ENCODE results near the gene DNAI7. TPM values are rescaled to one million over a fixed set of nuclear protein-coding genes. Genes with fewer than 3 reads are reported as not detected.

The DNAI7 gene
- total RNA-seq, 2 experiments from 2014 or later: 0.36 TPM; not detected in 1

DNA sequence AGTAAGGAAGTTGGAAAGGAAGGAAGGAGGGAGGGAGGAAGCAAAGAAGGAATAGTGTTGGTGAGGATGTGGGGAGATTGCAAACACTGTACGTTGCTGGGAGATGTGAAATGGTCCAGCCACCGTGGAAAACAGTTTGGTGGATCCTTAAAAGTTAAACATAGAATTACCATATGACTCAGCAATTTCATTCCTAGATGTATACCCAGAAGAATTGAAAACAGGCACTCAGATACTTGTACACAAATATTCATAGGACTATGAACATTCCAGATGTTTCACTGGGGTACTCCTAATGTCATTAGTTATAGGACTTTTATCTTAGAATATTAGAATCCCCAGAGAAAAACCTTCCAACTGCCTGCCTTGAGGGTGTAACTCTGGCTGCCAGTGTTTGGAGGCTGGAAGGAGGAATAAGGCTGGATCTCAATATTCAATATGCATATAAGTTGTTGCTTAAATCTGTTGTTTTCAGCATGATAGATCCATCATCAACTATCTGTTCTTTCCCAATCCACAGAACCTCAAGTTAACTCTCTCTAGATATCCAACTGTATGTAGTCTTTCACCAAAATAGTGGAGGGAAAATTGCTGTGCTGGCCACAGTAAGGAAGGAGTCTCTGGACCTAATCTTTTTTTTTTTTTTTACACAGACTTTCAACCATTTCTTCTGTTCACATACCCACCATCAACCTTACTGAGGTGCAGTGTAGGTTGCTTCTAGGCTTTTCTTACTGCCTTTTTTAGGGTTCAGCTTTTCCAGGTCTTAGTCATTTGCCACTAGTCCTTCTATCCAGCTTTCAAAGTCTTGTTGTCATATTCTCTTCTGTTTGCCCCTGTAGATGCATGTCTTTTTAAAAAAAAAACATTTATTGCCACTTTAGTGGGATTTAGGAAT, 94.5 kb downstream of the DNAI7 start:
- intact Hi-C loops (cut with DNase I, micrococcal nuclease): loop anchor here in 1 of 2 experiments (2.0 kb wide), 1 partner anchor 14 kb away; no protein-coding TSS in a partner anchor
- Mint-ChIP-seq H3K27me3 (no peaks in the 10 kb centered on the region), H3K27ac (peak overlapping the region; percentile 7), H3K4me3 (no peak overlapping the region), H3K4me1 (ENCODE audit: low read depth) (no peaks in the 10 kb centered on the region), H3K36me3 (ENCODE audit: low read depth) (peaks cover 64% of the 10 kb centered on the region), H3K9me3 (no peaks in the 10 kb centered on the region)
- ChIA-PET CTCF (no interaction called here), POLR2A (no interaction called here)
- H3K9me3 ChIP-seq (ENCODE audit: control insufficient read depth in 1 of 2, insufficient read depth in 1 of 2, low read length in 2 of 2): no peaks in the 10 kb centered on the region
- peaks cover 70% of the 10 kb centered on the region for H3K36me3 ChIP-seq (ENCODE audit: insufficient read depth, low read length)
- H3K27ac ChIP-seq (ENCODE audit: low read depth in 1 of 2, low read length in 2 of 2): no peak overlapping the region
- H3K27me3 ChIP-seq (ENCODE audit: control insufficient read depth in 1 of 2, insufficient read depth in 2 of 2, low read length in 2 of 2): no peaks in the 10 kb centered on the region
- H3K4me3 ChIP-seq (ENCODE audit: low read length): no peak overlapping the region
- TF ChIP-seq, protein P1, sequence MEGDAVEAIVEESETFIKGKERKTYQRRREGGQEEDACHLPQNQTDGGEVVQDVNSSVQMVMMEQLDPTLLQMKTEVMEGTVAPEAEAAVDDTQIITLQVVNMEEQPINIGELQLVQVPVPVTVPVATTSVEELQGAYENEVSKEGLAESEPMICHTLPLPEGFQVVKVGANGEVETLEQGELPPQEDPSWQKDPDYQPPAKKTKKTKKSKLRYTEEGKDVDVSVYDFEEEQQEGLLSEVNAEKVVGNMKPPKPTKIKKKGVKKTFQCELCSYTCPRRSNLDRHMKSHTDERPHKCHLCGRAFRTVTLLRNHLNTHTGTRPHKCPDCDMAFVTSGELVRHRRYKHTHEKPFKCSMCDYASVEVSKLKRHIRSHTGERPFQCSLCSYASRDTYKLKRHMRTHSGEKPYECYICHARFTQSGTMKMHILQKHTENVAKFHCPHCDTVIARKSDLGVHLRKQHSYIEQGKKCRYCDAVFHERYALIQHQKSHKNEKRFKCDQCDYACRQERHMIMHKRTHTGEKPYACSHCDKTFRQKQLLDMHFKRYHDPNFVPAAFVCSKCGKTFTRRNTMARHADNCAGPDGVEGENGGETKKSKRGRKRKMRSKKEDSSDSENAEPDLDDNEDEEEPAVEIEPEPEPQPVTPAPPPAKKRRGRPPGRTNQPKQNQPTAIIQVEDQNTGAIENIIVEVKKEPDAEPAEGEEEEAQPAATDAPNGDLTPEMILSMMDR (IDR thresholded peaks at IDR 0.05): no peak
- ATAC-seq (ENCODE audit: poor library complexity): no peak
- no peak for DNase-seq
- no peaks in the 10 kb centered on the region for H3K4me1 ChIP-seq (ENCODE audit: insufficient read depth, low read length)

DNA sequence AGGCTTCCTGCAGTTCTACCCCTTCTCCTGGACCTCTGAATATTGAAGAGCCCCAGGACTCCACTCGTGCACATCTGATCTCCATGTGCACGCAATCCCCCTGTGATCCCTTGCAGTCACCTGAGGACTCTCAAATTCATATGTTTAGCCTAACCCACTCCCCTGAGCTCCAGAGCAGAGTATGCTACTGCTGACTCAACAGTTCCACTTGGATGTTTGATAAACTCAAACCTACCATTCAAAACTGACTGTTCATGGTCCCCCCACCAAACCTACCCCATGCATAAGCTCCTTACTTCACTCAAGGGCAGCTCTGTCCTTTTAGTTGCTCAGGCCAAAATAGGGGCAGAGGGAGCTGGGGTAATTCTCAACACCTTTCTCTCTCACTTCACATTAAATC, 96.0 kb downstream of the DNAI7 start:
- intact Hi-C loops (cut with DNase I, micrococcal nuclease): no loop called here

DNA sequence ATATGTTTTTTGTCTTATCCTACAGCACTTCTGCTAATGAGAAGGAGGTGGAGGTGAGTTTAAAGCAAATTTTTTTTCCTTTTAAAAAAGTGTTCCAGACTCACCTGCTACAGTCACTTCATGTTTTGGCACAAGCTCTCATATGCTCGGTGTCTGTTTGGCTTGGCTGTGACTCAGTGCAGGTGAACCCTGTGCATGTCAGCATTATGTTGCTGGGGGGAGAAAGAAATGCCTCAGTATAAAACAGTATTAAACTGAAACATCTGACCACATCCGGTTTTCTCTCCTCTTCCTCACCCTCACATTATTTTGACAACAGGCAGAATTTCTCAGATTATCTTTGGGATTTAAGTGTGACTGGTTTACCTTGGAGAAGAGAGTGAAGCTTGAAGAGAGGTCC, 105.2 kb downstream of the DNAI7 start:
- peaks cover 61% of the 10 kb centered on the region for H3K36me3 ChIP-seq (ENCODE audit: insufficient read depth, low read length)
- POLR2A ChIA-PET: interaction anchor here (3.6 kb wide), 1 partner anchor 38 kb away, joined by 16 read pairs; a partner anchor contains a TSS
- peak in 2 of 14 experiments; percentile 9 to 22 for DNase-seq
- Mint-ChIP-seq H3K36me3 (ENCODE audit: low read depth) (peaks cover 93% of the 10 kb centered on the region), H3K9me3 (peaks cover 2% of the 10 kb centered on the region), H3K27me3 (no peaks in the 10 kb centered on the region), H3K27ac (peak overlapping the region; percentile 63), H3K4me3 (no peak overlapping the region), H3K4me1 (ENCODE audit: low read depth) (peaks cover 22% of the 10 kb centered on the region)
- TF ChIP-seq, protein P1 (IDR thresholded peaks at IDR 0.05): no peak
- H3K27ac ChIP-seq (ENCODE audit: low read depth in 1 of 2, low read length in 2 of 2): no peak overlapping the region
- no peaks in the 10 kb centered on the region for H3K4me1 ChIP-seq (ENCODE audit: insufficient read depth, low read length)
- ATAC-seq (ENCODE audit: poor library complexity): no peak
- H3K9me3 ChIP-seq (ENCODE audit: control insufficient read depth in 1 of 2, insufficient read depth in 1 of 2, low read length in 2 of 2): peaks cover 0 to 8% of the 10 kb centered on the region in 2 experiments
- CTCF ChIA-PET: interaction anchor here (0.8 kb wide), 1 partner anchor 1925 kb away, joined by 4 read pairs; no protein-coding TSS in a partner anchor
- H3K27me3 ChIP-seq (ENCODE audit: control insufficient read depth in 1 of 2, insufficient read depth in 2 of 2, low read length in 2 of 2): no peaks in the 10 kb centered on the region
- intact Hi-C loops (cut with DNase I, micrococcal nuclease): loop anchor here (5.0 kb wide), 2 partner anchors 37 to 47 kb away; a partner anchor contains a TSS
- H3K4me3 ChIP-seq (ENCODE audit: low read length): no peak overlapping the region

More for the DNA sequence above, 96.0 kb downstream of the DNAI7 start:
- H3K27ac Mint-ChIP-seq: no peak overlapping the region
- POLR2A ChIA-PET: no interaction called here
- DNase-seq (no peak), ATAC-seq (ENCODE audit: poor library complexity) (no peak)
- H3K4me3 Mint-ChIP-seq: no peak overlapping the region
- H3K27ac ChIP-seq (ENCODE audit: low read depth in 1 of 2, low read length in 2 of 2): no peak overlapping the region
- H3K4me1 Mint-ChIP-seq (ENCODE audit: low read depth): no peaks in the 10 kb centered on the region
- peaks cover 0 to 4% of the 10 kb centered on the region in 2 experiments for H3K9me3 ChIP-seq (ENCODE audit: control insufficient read depth in 1 of 2, insufficient read depth in 1 of 2, low read length in 2 of 2)
- peaks cover 68% of the 10 kb centered on the region for H3K36me3 ChIP-seq (ENCODE audit: insufficient read depth, low read length)
- no peaks in the 10 kb centered on the region for H3K4me1 ChIP-seq (ENCODE audit: insufficient read depth, low read length)
- H3K27me3 Mint-ChIP-seq: no peaks in the 10 kb centered on the region
- CTCF ChIA-PET: no interaction called here
- peaks cover 2% of the 10 kb centered on the region for H3K9me3 Mint-ChIP-seq
- H3K27me3 ChIP-seq (ENCODE audit: control insufficient read depth in 1 of 2, insufficient read depth in 2 of 2, low read length in 2 of 2): no peaks in the 10 kb centered on the region
- TF ChIP-seq, protein P1 (IDR thresholded peaks at IDR 0.05): no peak
- H3K4me3 ChIP-seq (ENCODE audit: low read length): no peak overlapping the region
- H3K36me3 Mint-ChIP-seq (ENCODE audit: low read depth): peaks cover 67% of the 10 kb centered on the region
